ENCODE data around the gene HBE1.
"Not testable (repeated sequence)": the region's sequence is repeated elsewhere in the genome, so short reads cannot be mapped to it uniquely, and the experiment has no call there.

Gene HBE1

DNA sequence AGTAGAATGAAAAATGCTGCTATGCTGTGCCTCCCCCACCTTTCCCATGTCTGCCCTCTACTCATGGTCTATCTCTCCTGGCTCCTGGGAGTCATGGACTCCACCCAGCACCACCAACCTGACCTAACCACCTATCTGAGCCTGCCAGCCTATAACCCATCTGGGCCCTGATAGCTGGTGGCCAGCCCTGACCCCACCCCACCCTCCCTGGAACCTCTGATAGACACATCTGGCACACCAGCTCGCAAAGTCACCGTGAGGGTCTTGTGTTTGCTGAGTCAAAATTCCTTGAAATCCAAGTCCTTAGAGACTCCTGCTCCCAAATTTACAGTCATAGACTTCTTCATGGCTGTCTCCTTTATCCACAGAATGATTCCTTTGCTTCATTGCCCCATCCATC, 14.9 kb upstream of the HBE1 start:
- DNase-seq = no peak

DNA sequence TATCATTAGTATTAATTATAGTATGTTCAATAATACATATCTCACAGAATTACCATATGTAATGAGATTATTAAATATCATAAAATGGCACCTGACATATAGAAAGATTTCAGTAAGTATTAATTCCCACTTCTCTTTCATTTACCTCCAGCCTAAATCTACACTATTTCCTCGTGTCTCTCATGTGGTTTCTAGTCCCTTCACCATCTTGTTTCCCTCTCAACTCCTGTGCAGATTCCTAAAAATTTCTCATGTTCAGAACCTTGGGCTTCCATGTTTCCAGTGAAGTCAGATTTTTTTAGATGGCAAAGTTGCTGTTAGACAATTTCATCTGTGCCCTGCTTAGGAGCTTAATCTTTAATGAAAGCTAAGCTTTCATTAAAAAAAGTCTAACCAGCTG, 14.1 kb upstream of the HBE1 start:
- DNase-seq = no peak

DNA sequence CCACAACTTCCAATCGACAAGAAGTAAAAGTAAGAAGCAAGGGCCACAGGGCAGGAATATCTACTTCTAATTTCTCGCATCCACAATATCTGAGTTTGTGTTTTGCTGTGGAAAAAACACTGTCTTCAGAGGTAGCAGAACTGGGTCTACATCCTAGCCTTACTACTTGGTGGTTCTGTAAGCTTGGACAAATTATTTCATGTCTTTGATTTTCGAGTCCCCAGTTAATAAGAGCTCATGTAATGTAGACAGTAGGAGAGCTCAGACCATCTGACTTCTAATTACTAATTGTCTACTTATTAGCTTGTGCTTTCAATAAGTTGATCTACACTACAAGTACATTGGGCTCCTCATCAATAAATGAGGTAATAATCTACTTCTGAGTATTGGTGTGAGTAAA, 13.3 kb upstream of the HBE1 start:
- DNase-seq = no peak

DNA sequence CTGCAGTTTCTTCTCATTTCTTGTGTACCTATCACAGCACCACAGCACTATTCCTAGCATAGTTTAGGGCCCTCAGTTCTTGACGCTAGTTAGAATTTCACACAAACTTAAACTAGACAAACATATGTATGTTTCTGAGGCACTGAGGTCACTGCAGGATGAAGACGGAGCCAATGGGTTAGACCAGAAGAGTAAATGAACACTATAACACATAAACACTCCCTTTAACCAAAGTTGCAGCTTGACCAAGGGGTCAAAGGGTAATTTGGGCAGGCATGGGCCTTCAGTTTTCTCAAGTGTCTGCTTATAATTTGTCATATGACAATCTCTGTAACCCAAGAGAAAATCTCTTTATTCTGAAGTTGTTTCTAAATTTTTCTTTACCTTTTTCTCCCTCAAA, 12.9 kb upstream of the HBE1 start:
- DNase-seq = no peak

DNA sequence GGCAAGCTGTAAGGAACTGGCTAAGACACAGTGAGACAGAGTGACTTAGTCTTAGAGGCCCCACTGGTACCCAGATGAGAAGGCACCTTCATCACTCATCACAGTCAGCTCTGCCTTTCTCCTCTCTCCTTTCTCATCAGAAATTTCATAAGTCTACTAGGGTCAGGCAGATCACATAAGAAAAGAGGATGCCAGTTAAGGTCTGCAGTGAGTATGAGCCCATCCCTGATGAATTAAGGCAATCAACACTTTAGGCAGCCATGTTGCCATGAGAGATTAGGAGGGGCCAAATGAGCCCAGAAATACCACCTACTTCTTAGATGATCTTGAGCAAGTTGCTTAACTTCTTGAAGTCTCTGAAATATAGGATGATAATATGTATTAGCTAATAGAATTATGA, 11.9 kb upstream of the HBE1 start:
- no peak for DNase-seq

DNA sequence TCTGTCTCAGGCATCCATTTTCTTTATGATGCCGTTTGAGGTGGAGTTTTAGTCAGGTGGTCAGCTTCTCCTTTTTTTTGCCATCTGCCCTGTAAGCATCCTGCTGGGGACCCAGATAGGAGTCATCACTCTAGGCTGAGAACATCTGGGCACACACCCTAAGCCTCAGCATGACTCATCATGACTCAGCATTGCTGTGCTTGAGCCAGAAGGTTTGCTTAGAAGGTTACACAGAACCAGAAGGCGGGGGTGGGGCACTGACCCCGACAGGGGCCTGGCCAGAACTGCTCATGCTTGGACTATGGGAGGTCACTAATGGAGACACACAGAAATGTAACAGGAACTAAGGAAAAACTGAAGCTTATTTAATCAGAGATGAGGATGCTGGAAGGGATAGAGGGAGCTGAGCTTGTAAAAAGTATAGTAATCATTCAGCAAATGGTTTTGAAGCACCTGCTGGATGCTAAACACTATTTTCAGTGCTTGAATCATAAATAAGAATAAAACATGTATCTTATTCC, 10.9 kb upstream of the HBE1 start:
- no peak for DNase-seq

DNA sequence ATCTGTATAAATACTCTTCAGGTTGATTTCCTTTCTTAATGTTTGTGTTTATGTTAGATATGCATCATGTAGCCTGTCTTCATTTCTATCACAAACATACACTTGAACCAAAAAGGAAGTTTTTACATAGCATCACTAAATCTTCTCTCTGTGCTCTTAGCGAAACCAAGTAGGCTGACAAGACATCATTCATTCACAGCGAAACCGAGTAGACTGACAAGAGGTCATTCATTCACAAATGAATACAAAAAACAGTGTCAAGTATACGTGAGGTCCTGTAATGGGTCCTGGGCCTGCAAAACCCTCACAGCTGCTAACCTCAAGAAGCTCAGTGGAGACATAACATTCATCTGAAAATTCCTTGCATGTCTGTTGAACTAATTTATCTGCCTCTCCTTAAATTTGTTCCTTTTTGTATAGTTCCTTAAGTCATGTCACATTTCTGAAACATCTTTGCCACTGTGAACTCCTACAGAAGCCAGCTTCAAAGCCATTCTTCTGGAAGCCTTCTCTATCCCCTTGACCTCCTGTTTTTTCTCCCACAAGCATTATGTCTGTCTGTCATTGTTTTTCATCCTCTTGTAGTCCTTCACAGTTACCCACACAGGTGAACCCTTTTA, 9.8 kb upstream of the HBE1 start:
- no peak for DNase-seq

DNA sequence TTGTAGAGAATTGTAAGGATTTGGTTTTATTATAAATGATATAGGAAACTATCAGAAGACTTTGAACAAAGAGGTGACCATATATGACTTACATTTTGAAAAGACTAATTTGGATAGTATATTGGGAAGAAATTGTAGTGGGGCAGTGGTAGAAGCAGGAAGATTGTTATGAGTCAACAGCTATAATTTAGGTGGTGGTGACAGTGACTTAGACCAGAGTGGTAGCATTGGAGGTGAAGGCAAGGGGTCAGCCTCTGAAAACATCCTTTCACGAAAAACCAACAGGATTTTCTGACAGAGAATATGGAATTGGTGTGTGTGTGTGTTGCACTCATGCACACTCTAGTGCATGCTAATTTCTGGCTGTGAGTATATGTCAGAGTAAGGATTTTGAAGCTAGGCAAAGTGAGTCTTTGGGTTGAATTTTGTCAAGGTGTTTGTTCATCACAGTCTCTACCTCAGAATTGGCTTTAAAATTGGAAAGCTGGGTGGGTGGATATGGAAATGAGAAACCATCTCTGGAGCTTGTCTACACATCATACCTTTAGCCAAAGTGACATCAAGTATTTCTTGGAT, 8.2 kb upstream of the HBE1 start:
- no peak for DNase-seq

DNA sequence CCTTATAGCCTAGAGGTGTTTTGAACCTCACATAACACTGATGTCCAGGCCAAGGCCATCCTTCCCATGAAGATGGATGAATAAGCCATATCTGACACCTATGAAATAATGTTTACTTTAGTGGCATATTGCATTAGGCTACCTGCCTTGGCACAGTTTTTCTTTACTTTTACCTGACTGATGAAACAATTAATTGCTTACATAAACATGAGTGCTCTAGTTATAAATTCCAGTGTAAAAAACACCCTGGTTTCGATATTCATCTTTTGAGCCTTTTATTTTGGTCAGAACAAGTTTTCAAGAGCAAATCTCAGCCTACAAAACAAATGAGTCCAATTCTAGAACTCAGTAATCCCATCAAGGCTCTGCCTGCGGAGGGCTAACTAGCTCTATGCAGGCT, 7.0 kb upstream of the HBE1 start:
- DNase-seq = no peak

DNA sequence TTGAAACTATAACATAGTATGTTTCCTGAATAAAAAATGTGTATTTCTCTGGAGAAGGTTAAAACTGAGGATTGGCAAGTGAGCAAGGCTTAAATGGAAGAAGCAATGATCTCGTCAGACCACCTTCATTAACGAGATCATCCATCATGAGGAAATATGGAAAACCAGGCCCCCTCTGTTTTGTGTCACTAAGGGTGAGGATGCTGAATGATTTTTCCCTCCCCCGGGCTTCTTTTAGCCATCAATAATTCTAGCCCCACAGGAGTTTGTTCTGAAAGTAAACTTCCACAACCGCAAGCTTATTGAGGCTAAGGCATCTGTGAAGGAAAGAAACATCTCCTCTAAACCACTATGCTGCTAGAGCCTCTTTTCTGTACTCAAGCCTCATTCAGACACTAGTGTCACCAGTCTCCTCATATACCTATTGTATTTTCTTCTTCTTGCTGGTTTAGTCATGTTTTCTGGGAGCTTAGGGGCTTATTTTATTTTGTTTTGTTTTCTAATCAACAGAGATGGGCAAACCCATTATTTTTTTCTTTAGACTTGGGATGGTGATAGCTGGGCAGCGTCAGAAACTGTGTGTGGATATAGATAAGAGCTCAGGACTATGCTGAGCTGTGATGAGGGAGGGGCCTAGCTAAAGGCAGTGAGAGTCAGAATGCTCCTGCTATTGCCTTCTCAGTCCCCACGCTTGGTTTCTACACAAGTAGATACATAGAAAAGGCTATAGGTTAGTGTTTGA, 5.8 kb upstream of the HBE1 start:
- no peak for DNase-seq

DNA sequence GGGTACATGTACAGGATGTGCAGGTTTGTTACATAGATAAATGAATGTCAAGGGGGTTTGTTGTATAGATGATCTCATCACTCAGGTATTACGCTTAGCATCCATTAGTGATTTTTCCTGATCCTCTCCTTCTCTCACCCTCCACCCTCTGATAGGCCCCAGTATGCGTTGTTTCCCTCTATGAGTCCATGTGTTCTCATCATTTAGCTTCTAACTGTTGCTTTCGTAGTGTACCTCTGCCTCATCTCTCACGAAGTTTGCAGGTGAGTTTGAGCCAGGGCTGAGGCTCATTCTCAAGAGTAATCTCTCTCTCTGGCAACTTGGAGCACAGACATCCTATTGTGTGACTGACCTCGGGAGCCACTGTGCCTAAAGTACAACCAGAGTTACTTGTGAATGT, 4.7 kb upstream of the HBE1 start:
- DNase-seq = no peak

DNA sequence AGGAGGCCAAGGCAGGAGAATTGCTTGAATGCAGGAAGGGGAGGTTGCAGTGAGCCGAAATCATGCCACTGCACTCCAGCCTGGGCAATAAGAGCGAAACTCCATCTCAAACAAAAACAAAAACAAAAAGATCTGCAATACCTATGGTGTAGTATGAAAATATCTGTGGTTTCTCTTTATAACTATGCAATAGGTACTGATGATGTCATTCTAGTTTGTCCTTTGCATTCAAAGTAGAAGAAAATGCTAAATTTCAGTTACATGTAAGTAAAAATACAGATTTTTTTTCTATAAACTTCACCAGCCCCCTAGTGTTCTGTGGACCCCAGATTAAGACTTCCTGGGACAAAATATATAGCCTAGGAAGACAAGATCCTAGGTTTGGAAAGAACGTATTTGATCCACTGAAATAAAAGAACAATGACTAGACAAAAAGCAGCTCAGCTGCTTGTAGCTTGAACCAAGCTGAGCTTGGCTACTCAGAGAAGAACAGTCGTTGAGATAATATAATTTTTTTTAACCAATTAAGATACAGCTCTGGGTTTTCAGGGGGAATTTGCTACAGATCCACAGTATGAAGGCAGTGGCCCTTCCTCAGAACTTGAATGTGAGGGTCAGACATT, 2.8 kb upstream of the HBE1 start:
- DNase-seq = no peak

DNA sequence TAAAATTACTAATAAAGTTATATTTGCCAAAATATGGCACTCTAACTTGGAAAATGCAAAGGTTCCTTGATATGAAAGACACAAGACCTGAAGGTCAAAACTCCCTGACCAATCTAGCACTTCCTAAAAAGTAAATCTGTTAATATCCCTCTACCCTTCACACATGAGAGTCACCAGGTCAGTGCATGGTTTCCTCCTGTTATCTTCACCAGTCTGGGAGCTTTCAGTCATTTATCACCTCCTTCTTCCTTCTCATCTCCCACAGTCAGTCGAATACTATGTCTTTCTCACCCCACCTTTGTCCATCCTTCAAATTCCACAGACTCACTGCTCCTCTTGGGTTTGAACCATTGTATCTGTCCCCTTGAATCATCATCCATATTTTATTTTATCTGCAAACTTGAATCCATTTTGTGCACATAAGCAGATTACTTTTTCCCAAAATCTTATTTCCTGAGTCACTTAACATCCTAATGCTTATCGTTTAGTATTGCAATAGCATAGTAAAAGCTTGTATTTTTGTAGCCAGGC, 2.6 kb downstream of the HBE1 start:
- no peak for DNase-seq

DNA sequence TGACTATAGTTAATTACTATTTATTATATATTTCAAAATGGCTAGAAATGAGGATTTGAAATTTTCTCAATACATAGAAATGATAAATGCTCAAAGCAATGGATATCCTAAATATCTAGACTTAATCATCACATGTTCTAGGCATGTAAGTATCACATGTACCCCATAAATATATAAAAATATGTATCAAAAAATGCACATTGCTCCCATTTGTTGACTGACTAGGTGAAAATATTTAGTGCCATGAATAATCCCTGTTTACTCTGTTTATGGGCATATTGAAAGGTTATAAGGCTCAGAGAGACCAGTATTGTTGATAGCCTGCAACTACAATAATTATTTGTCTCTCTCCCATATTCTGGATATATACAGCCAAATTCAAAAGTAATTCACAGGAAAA, 3.1 kb downstream of the HBE1 start:
- no peak for DNase-seq

DNA sequence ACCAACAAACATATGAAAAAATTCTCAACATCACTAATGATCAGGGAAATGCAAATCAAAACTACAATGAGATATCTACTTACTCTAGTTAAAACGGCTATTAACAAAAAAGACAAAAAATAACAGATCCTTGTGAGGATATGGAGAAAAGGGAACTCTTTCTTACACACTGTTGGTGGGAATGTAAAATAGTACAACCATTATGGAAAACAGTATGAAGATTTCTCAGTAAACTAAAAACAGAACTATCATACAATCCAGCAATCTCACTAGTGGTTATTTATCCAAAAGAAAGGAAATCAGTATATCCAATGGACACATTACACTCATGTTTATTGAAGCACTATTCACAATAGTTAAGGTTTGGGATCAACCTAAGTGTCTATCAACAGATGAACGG, 3.9 kb downstream of the HBE1 start:
- no peak for DNase-seq

DNA sequence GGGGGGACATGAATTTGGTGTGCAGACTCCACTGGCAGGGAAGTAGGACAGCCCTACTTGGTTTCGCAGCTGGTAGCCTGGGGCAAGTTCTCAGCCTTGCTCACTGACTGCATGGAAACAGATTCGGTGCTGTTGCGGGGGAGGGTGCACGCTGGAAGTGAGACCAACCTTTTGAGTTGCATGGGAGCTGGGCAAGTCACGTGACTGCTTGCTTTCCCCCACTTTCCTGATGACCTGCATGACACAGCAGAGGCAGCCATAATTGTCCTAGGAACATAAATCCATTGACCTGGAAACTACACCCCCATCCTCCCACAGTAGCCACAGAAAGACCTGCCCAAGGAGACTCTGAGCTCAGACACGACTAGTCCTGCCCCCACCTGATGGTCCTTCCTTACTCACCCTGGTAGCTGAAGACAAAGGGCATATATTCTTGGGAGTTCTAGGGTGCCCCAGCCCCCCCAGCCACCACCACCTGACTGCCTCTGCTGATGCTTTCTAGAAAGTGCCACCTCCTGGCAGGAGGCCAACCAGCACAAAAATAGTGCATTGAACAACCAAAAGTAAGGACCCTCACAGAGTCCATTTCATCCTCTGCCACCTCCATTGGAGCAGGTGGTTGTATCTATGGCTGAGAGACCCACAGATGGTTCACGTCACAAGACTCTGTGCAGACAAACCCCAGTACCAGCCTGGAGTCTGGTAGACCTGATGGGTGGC, 11.0 kb downstream of the HBE1 start:
- no peak for DNase-seq

DNA sequence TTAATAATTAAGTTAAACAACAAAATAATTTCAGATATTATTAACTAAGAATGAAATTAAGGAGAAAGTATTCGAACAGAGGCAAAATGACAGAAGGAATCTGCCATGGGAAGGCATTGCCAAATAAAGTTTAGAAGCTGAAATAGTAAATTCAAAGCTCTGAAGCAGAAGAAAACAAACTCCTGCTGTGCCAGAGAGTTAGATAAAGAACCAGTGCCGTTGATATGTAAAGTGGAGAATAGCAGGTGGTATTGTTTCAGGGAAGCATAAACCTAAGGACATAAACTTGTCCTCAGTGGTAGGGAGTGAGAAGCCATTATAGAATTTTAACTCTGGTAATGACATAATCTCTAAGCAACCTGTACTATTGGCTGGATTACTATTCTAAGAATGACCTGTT, 12.4 kb downstream of the HBE1 start:
- no peak for DNase-seq

DNA sequence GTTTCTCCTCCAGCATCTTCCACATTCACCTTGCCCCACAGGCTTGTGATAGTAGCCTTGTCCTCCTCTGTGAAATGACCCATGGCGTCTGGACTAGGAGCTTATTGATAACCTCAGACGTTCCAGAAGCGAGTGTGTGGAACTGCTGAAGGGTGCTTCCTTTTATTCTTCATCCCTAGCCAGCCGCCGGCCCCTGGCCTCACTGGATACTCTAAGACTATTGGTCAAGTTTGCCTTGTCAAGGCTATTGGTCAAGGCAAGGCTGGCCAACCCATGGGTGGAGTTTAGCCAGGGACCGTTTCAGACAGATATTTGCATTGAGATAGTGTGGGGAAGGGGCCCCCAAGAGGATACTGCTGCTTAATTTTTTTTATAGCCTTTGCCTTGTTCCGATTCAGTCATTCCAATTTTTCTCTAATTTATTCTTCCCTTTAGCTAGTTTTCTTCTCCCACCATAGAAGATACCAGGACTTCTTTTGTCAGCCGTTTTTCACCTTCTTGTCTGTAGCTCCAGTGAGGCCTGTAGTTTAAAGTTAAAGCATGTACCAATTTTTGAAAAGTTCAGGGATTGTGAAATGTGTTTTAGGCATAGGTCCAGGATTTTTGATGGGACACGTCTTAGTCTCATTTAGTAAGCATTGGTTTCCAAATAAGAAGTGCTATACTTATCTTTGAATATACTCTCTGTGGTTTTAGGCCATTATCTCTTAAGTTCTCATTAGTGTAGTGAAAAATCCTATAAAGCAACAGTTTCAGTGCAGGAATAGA, 14.9 kb downstream of the HBE1 start, which contains the start of gene HBG2:
Gene HBG2, minus strand, starts transcription at position 136 of the 768 bp plus-strand sequence. Its CDS starts 53 bp downstream, at position 83.
- DNase-seq = not testable (repeated sequence)

DNA sequence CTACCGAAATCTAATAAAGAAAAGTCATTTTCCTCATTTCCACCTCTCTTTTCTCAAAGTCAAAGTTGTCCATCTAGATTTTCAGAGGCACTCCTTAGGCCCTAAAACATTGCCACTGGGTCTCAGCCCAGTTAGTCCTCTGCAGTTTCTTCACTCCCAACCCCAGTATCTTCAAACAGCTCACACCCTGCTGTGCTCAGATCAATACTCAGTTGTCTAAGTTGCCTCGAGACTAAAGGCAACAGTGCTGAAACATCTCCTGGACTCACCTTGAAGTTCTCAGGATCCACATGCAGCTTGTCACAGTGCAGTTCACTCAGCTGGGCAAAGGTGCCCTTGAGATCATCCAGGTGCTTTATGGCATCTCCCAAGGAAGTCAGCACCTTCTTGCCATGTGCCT, 15.7 kb downstream of the HBE1 start:
- DNase-seq = not testable (repeated sequence)

DNA sequence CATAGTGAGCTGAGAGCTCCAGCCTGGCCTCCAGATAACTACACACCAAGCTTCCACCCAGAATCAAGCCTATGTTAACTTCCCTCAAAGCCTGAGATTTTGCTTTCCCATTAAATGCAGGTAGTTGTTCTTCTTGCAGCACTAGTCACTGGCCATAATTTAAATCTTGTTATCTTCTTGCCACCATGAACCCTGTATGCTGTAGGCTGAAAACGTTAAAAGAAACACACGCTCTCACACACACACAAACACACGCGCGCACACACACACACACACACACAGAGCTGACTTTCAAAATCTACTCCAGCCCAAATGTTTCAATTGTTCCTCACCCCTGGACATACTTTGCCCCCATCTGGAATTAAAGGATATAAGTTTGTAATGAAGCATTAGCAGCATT, 16.3 kb downstream of the HBE1 start:
- not testable (repeated sequence) for DNase-seq

DNA sequence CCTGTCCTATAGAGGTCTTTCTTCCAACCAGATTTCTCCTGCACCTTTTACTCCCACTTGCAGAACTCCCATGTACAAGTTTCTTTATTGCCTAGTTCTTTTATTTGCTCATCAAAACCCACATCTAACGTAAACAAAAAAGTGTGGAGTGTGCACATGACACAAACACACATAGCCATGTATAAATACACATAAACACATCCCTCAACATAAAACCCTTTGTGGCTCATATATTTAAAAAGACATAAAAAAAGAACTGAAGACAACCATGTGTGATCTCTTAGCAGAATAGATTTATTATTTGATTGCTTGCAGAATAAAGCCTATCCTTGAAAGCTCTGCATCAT, 16.9 kb downstream of the HBE1 start:
- DNase-seq = no peak

Data from activated naive CD4-positive, alpha-beta T cell (primary cell).